Mesothelial cell of epicardium (in vitro differentiated cells): ENCODE measurements around the gene TEX30. TPM values are rescaled to one million over a fixed set of nuclear protein-coding genes. Genes with fewer than 3 reads are reported as not detected.

Source experiments
- DNase-seq, 2 experiments: peaks; one replicate each; pipeline ENCODE4 v3.0.0; 2021; ENCODE audit warnings: low spot score in 2 of 2; ENCODE audit not compliant: unreplicated experiment in 2 of 2
- H3K27ac Mint-ChIP-seq: 2 replicates; pipeline ENCODE4 v1.8.0; 2021; ENCODE audit warnings: mixed read lengths
- H3K27me3 Mint-ChIP-seq: 2 replicates; pipeline ENCODE4 v1.8.0; 2021; ENCODE audit warnings: low read depth, mixed read lengths
- H3K36me3 Mint-ChIP-seq: 2 replicates; pipeline ENCODE4 v1.8.0; 2021; ENCODE audit warnings: mixed read lengths
- H3K4me1 Mint-ChIP-seq: 2 replicates; pipeline ENCODE4 v1.8.0; 2021; ENCODE audit warnings: mixed read lengths
- H3K4me3 Mint-ChIP-seq: 2 replicates; pipeline ENCODE4 v1.8.0; 2021; ENCODE audit warnings: mild to moderate bottlenecking, moderate library complexity, mixed read lengths
- H3K9me3 Mint-ChIP-seq: 2 replicates; pipeline ENCODE4 v1.8.0; 2021; ENCODE audit warnings: mixed read lengths
- total RNA-seq: library from RNA; stranded (reverse); gene quantifications from 3 replicates; pipeline ENCODE4 v1.2.1, GENCODE V29; 2021
- TF ChIP-seq, protein P1 (sequence below): fragments of 200-600 bp; sonication (generic); IDR thresholded peaks from one replicate; pipeline ENCODE4 v1.5.0; 2021; ENCODE audit warnings: antibody characterized with exemption; ENCODE audit not compliant: unreplicated experiment

TEX30 gene
- total RNA-seq, 1 donor from 2014 or later: 8.6 TPM

DNA sequence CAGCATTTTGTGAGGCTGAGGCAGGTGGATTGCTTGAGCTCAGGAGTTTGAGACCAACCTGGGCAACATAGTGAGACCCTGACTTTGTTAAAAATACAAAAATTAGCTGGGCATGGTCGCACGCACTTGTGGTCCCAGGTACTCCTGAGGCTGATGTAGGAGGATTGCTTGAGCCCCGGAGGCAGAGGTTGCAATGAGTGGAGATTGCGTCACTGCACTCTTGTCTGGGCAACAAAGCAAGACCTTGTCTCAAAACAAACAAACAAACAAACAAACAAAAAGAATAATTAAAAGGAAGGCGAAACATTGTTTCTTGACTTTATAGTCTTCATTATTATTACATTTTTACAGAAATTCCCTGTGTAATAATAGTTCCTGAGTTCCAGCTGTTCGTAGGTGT lies 41.2 kb upstream of the TEX30 start:
- peaks cover 34% of the 10 kb centered on the region for H3K36me3 Mint-ChIP-seq
- no peaks in the 10 kb centered on the region for H3K27me3 Mint-ChIP-seq
- peaks cover 14% of the 10 kb centered on the region for H3K9me3 Mint-ChIP-seq
- TF ChIP-seq, protein P1, sequence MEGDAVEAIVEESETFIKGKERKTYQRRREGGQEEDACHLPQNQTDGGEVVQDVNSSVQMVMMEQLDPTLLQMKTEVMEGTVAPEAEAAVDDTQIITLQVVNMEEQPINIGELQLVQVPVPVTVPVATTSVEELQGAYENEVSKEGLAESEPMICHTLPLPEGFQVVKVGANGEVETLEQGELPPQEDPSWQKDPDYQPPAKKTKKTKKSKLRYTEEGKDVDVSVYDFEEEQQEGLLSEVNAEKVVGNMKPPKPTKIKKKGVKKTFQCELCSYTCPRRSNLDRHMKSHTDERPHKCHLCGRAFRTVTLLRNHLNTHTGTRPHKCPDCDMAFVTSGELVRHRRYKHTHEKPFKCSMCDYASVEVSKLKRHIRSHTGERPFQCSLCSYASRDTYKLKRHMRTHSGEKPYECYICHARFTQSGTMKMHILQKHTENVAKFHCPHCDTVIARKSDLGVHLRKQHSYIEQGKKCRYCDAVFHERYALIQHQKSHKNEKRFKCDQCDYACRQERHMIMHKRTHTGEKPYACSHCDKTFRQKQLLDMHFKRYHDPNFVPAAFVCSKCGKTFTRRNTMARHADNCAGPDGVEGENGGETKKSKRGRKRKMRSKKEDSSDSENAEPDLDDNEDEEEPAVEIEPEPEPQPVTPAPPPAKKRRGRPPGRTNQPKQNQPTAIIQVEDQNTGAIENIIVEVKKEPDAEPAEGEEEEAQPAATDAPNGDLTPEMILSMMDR: no peak
- H3K4me3 Mint-ChIP-seq: no peak overlapping the region
- peaks cover 47% of the 10 kb centered on the region for H3K4me1 Mint-ChIP-seq
- no peak overlapping the region for H3K27ac Mint-ChIP-seq
- no peak for DNase-seq

DNA sequence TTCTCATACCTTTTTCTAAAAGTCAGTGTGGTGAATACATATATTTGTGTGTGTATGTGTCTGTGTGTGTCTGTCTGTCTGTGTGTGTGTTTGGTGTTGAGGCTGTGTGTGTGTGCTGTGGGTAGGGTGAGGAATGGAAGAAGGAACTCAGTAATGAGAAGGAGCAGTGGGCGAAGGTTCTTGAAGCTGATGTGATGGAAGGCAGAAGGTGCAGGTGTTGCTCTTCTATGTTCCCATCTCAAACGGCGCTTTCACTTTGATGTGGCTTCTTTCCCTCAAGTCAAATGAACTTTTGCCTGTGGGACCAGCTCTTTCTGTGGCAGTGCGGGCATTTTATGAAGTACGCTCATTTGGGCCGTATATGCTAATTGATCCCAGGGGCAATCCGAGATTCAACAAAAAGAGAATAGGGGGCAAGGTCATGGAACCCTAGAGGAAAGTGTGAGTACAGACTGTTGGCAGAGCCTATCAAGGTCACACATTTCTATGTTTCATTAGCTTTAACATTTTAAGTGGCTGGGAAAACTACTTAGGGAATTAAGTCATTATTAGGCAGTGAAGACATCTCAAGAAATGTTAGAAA lies 40.5 kb upstream of the TEX30 start:
- Mint-ChIP-seq H3K4me1 (peaks cover 47% of the 10 kb centered on the region), H3K4me3 (no peak overlapping the region), H3K27ac (peak overlapping the region; percentile 68), H3K36me3 (peaks cover 32% of the 10 kb centered on the region), H3K9me3 (peaks cover 14% of the 10 kb centered on the region), H3K27me3 (no peaks in the 10 kb centered on the region)
- TF ChIP-seq, protein P1: no peak
- no peak for DNase-seq

DNA sequence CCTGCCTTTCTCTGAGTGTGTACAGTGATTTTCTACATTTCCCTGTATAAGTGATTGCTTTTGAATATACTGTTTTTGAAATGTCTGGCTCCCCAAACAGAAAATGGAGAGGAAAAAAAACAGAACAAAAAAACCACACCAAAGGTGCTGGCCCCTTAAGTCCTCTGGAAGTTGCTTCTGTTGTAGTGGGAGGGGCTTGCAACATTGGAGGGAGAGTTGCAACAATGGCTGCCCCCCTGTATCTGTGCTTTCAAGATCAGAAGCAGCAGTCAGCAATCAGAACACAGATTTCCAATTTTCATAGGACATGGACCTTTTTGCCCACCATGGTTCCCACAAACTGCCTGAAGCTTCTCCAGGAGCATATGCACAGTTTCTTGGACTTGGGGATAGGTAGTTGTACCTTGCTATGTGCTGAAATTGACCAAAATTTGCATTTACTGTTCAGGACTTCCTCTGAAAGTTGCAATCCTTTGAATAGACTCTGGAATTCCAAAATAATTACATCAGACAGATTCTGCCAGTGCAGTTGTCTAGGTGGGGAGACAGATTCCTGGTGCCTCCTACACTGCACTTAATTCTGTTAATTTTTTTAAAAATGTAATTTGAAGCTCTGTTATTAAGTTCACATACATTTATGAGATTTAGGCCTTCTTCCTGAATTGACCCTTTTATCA lies 39.2 kb upstream of the TEX30 start:
- peaks cover 33% of the 10 kb centered on the region for H3K36me3 Mint-ChIP-seq
- DNase-seq: no peak
- no peak overlapping the region for H3K4me3 Mint-ChIP-seq
- no peaks in the 10 kb centered on the region for H3K27me3 Mint-ChIP-seq
- peak overlapping the region; percentile 92 for H3K27ac Mint-ChIP-seq
- peaks cover 14% of the 10 kb centered on the region for H3K9me3 Mint-ChIP-seq
- peaks cover 40% of the 10 kb centered on the region for H3K4me1 Mint-ChIP-seq
- TF ChIP-seq, protein P1: no peak

DNA sequence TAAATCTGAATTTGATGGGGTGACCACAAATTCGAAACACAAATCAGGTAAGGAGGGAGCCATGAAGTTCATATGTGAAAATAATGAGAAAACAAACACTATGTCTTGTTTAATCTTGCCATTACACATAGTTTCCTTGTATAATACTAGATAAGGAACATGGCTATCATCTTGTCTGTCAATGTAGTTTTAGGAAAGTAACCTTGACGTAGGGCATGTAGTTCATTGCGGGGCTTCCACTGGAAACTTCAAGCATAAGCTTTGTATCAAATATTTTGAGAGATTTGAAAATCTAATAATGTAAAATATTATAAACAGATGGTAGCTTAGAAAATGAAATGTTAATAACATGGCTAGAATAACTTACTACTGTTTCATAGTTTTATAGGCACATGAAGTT lies 34.1 kb upstream of the TEX30 start:
- H3K27me3 Mint-ChIP-seq: no peaks in the 10 kb centered on the region
- no peak for DNase-seq
- no peak overlapping the region for H3K4me3 Mint-ChIP-seq
- peaks cover 23% of the 10 kb centered on the region for H3K9me3 Mint-ChIP-seq
- TF ChIP-seq, protein P1: no peak
- peaks cover 46% of the 10 kb centered on the region for H3K36me3 Mint-ChIP-seq
- H3K27ac Mint-ChIP-seq: no peak overlapping the region
- peaks cover 10% of the 10 kb centered on the region for H3K4me1 Mint-ChIP-seq

DNA sequence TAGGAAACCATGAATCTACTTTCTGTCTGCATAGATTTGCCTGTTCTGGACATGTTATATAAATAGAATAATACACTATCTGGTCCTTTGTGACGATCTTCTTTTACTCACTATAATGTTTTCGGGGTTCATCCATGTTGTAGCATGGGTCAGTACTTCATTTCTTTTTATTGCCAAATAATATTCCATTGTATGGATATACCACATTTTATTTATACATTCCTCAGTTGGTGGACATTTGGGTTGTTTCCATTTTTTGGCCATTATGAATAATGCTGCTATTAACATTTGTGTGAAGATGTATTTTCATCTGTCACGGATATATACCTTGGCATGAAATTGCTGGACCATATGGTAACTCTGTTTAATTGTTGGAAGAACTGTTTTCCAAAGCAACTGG lies 32.1 kb upstream of the TEX30 start:
- Mint-ChIP-seq H3K36me3 (peaks cover 33% of the 10 kb centered on the region), H3K4me1 (peaks cover 10% of the 10 kb centered on the region), H3K4me3 (no peak overlapping the region), H3K27ac (no peak overlapping the region), H3K9me3 (peaks cover 14% of the 10 kb centered on the region), H3K27me3 (no peaks in the 10 kb centered on the region)
- DNase-seq: no peak
- TF ChIP-seq, protein P1: no peak
